HG03095 (cell line): ENCODE measurements around the gene NSMCE1.

Experiments
- ATAC-seq: cut with Tn5 transposase; IDR thresholded peaks from one replicate; pipeline ENCODE4 v1.9.1; 2021; ENCODE audit warnings: moderate library complexity; ENCODE audit not compliant: unreplicated experiment

Gene NSMCE1

GRCh38 chr16:27268376-27269299, at the start of gene NSMCE1:
NSMCE1 (minus strand) TSS chr16:27268772; CDS start chr16:27257570, 11,202 bp downstream.
- ATAC-seq = peak; percentile 94

- no peak for ATAC-seq
Observed at GRCh38 chr16:27317738-27318391, 49.3 kb upstream of the NSMCE1 start.

GRCh38 chr16:27317320-27317719, 48.7 kb upstream of the NSMCE1 start:
- ATAC-seq = no peak

- ATAC-seq = no peak
Observed at GRCh38 chr16:27316038-27316680, 47.6 kb upstream of the NSMCE1 start.

- no peak for ATAC-seq
Observed at GRCh38 chr16:27315333-27316037, 46.9 kb upstream of the NSMCE1 start.

- no peak for ATAC-seq
Observed at GRCh38 chr16:27314986-27315332, 46.4 kb upstream of the NSMCE1 start.

GRCh38 chr16:27314161-27314723, 45.7 kb upstream of the NSMCE1 start:
- ATAC-seq = peak; percentile 18

- peak; percentile 46 for ATAC-seq
Observed at GRCh38 chr16:27313422-27314160, 45.0 kb upstream of the NSMCE1 start, which contains the start of gene IL4R. IL4R (plus strand) TSS chr16:27313974; CDS start chr16:27340204, 26,230 bp downstream.

GRCh38 chr16:27312580-27313421, 44.2 kb upstream of the NSMCE1 start:
- no peak for ATAC-seq

GRCh38 chr16:27311897-27312303, 43.3 kb upstream of the NSMCE1 start:
- no peak for ATAC-seq

GRCh38 chr16:27311448-27311830, 42.9 kb upstream of the NSMCE1 start:
- ATAC-seq = no peak

- ATAC-seq = no peak
Observed at GRCh38 chr16:27310576-27311447, 42.2 kb upstream of the NSMCE1 start.

GRCh38 chr16:27308792-27309191, 40.2 kb upstream of the NSMCE1 start:
- no peak for ATAC-seq

- no peak for ATAC-seq
Observed at GRCh38 chr16:27305839-27306442, 37.4 kb upstream of the NSMCE1 start.

- no peak for ATAC-seq
Observed at GRCh38 chr16:27304881-27305745, 36.5 kb upstream of the NSMCE1 start.

- ATAC-seq = no peak
Observed at GRCh38 chr16:27304102-27304501, 35.5 kb upstream of the NSMCE1 start.
